ENCODE measurements around the gene ARHGEF4. TPM values are rescaled to one million over a fixed set of nuclear protein-coding genes. Genes with fewer than 3 reads are reported as not detected.

The ARHGEF4 gene
- polyA plus RNA-seq, 3 donors, result 0.05 TPM; not detected in 2

DNA sequence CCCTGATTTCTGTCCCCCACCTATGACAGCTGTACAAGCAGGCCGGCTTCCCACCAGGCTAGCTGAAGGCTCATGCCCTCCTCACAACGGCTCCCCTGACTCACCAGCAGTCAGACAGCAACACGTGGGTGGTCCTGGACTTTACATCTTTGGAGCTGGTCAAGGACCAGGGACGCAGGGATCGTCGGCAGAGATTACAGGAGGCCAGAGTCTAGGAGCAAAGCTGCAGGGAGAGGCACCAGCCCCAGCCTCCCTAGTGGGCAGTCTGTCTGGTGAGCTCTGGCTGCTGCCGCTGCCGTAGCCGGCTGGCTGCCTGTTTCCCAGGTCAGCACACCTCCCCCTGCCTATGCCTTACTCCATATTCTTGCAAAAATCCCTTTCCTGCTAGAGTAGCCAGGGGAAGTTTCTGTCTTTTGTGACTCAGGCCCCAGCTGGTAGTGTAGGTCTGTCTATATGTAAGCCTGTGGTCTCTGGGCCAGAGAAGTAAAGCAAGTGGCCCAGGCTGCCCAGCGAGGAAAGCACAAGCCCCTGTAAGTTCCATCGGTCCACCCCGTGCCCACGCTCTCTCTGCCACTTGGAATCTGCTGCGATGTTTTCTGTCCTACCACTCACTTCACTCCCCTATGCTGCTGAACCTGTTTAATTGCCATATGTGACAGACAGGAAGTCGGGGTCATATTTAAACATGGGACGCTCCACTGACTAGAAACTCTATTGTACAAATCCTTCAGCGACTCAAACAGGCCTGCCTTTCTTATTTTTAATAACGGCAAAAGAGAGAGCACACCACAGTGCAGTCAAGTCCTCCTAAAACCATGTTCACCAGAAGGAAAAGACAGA, 2.4 kb upstream of the ARHGEF4 start:
- H3K27me3 Mint-ChIP-seq (ENCODE audit: low read depth in 3 of 3), result peaks cover 42 to 52% (median 43%) of the 10 kb centered on the region in 3 donors

DNA sequence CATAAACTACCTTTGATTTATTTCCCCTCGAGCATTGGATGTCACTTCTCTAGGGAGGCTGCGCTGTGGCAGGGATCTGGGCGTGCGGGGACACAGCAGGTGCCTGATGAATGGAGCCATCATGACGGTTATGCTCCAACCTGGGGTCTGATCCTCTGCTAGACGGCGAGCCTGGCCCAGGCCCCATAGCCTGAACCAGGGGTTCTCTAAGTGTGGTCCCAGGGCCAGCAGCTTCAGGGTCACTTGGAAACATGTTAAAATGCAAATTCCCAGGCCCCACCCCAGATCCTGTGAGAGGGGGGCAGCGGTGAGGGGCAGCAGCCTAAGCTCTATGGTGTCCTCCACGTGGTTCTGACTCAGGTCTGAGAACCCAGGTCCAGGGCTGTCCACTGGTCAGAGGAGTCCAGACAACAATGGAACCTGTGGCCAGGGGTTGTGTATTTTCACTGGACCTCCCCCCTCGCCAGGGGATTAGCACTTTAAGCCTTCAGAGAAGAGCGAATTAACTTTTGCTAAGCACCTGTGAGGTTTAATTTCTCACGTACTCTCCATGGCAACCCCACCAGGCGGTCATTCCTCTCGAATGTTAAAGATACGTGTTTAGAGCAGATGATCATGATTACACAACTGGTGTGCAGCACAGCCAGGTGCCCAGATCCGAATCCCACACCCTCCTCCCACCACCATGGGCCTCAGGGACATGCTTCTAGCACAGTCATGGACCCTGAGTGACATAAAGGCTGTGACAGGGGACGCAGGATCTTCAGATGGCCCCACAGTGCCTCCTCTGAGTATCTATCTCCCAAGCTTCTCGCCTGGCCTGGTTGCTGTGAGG, 1.6 kb upstream of the ARHGEF4 start:
- Mint-ChIP-seq H3K4me1 (no peaks in the 10 kb centered on the region), H3K9me3 (no peaks in the 10 kb centered on the region), H3K27ac (peak overlapping the region in 1 of 7 donors; percentile 18), H3K4me3 (no peak overlapping the region), H3K27me3 (ENCODE audit: low read depth in 3 of 3) (peaks cover 41 to 52% (median 44%) of the 10 kb centered on the region in 3 donors), H3K36me3 (no peaks in the 10 kb centered on the region)
- Histone ChIP-seq H3K27ac (ENCODE audit: low read depth in 1 of 2, low read length in 2 of 2) (no peak overlapping the region), H3K4me2 (replicated peaks; ENCODE audit: extremely low read depth, low read length, poor library complexity, severe bottlenecking) (no peak overlapping the region), H3K9ac (ENCODE audit: insufficient read depth, low read length, poor library complexity, severe bottlenecking) (no peak overlapping the region), H3K4me1 (ENCODE audit: control insufficient read depth in 1 of 2, insufficient read depth in 2 of 2, low read length in 2 of 2) (no peaks in the 10 kb centered on the region), H4K20me1 (ENCODE audit: insufficient read depth, low read length) (no peaks in the 10 kb centered on the region), H2AFZ (ENCODE audit: insufficient read depth, low read depth, low read length, poor library complexity, severe bottlenecking) (no peak overlapping the region), H3K36me3 (replicated peaks in 1 of 2; ENCODE audit: control insufficient read depth in 1 of 2, insufficient read depth in 2 of 2, low read length in 2 of 2) (no peaks in the 10 kb centered on the region), H3K79me2 (ENCODE audit: insufficient read depth, low read length) (no peaks in the 10 kb centered on the region), H3K27me3 (ENCODE audit: control insufficient read depth in 2 of 2, insufficient read depth in 2 of 2, low read length in 2 of 2) (peaks cover 14 to 33% of the 10 kb centered on the region in 2 donors), H3K4me3 (replicated peaks in 1 of 3; ENCODE audit: low read depth in 2 of 3, low read length in 3 of 3) (no peak overlapping the region), H3K9me3 (replicated peaks in 1 of 2; ENCODE audit: control insufficient read depth in 1 of 2, insufficient read depth in 1 of 2, low read length in 2 of 2) (no peaks in the 10 kb centered on the region)
- 90% methylated on average over 14 of the region's 18 CpGs for WGBS (ENCODE audit: insufficient coverage)
- intact Hi-C loops (cut with micrococcal nuclease), result no loop called here
- DNase-seq, result no peak
- TF ChIP-seq, protein P1, sequence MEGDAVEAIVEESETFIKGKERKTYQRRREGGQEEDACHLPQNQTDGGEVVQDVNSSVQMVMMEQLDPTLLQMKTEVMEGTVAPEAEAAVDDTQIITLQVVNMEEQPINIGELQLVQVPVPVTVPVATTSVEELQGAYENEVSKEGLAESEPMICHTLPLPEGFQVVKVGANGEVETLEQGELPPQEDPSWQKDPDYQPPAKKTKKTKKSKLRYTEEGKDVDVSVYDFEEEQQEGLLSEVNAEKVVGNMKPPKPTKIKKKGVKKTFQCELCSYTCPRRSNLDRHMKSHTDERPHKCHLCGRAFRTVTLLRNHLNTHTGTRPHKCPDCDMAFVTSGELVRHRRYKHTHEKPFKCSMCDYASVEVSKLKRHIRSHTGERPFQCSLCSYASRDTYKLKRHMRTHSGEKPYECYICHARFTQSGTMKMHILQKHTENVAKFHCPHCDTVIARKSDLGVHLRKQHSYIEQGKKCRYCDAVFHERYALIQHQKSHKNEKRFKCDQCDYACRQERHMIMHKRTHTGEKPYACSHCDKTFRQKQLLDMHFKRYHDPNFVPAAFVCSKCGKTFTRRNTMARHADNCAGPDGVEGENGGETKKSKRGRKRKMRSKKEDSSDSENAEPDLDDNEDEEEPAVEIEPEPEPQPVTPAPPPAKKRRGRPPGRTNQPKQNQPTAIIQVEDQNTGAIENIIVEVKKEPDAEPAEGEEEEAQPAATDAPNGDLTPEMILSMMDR (IDR thresholded peaks at IDR 0.05), result no peak

More for the DNA sequence above, 2.4 kb upstream of the ARHGEF4 start:
- peaks cover 14 to 33% of the 10 kb centered on the region in 2 donors for H3K27me3 ChIP-seq (ENCODE audit: control insufficient read depth in 2 of 2, insufficient read depth in 2 of 2, low read length in 2 of 2)
- DNase-seq, result no peak
- TF ChIP-seq, protein P1 (IDR thresholded peaks at IDR 0.05), result no peak
- H3K36me3 Mint-ChIP-seq, result no peaks in the 10 kb centered on the region
- H3K9ac ChIP-seq (ENCODE audit: insufficient read depth, low read length, poor library complexity, severe bottlenecking), result no peak overlapping the region
- no peak overlapping the region for H3K27ac Mint-ChIP-seq
- no peak overlapping the region for H3K4me3 ChIP-seq (replicated peaks in 1 of 3; ENCODE audit: low read depth in 2 of 3, low read length in 3 of 3)
- H3K4me3 Mint-ChIP-seq, result no peak overlapping the region
- H3K27ac ChIP-seq (ENCODE audit: low read depth in 1 of 2, low read length in 2 of 2), result no peak overlapping the region
- H3K79me2 ChIP-seq (ENCODE audit: insufficient read depth, low read length), result no peaks in the 10 kb centered on the region
- H3K4me2 ChIP-seq (replicated peaks; ENCODE audit: extremely low read depth, low read length, poor library complexity, severe bottlenecking), result no peak overlapping the region
- H3K4me1 ChIP-seq (ENCODE audit: control insufficient read depth in 1 of 2, insufficient read depth in 2 of 2, low read length in 2 of 2), result no peaks in the 10 kb centered on the region
- H3K4me1 Mint-ChIP-seq, result no peaks in the 10 kb centered on the region
- no peak overlapping the region for H2AFZ ChIP-seq (ENCODE audit: insufficient read depth, low read depth, low read length, poor library complexity, severe bottlenecking)
- H3K36me3 ChIP-seq (replicated peaks in 1 of 2; ENCODE audit: control insufficient read depth in 1 of 2, insufficient read depth in 2 of 2, low read length in 2 of 2), result no peaks in the 10 kb centered on the region
- H3K9me3 Mint-ChIP-seq, result no peaks in the 10 kb centered on the region
- intact Hi-C loops (cut with micrococcal nuclease), result no loop called here
- no peaks in the 10 kb centered on the region for H4K20me1 ChIP-seq (ENCODE audit: insufficient read depth, low read length)
- WGBS (ENCODE audit: insufficient coverage), result 87% methylated on average over 15 of the region's 18 CpGs
- H3K9me3 ChIP-seq (replicated peaks in 1 of 2; ENCODE audit: control insufficient read depth in 1 of 2, insufficient read depth in 1 of 2, low read length in 2 of 2), result no peaks in the 10 kb centered on the region

All from CD14-positive monocyte (primary cell).